Breast epithelium (tissue), 4 donors: ENCODE data around the gene DUSP28. TPM values are rescaled to one million over a fixed set of nuclear protein-coding genes. Genes with fewer than 3 reads are reported as not detected.

Experiments
- DNase-seq, 2 donors: peaks; one replicate each; pipeline ENCODE4 v3.0.0-alpha.2; 2019; ENCODE audit warnings: low spot score in 2 of 2
- H3K27ac ChIP-seq, 2 donors: fragments of 200-600 bp; sonication (generic) in 1 of 2; one replicate each; pipeline ENCODE4 v1.5.1; 2016 to 2019; ENCODE audit warnings: mild to moderate bottlenecking in 1 of 2
- H3K27me3 ChIP-seq, 2 donors: fragments of 200-600 bp; sonication (generic) in 1 of 2; one replicate each; pipeline versions ENCODE4 v1.5.1 to v1.6.0; 2017 to 2019; ENCODE audit warnings: control low read depth in 1 of 2, mild to moderate bottlenecking in 1 of 2
- H3K36me3 ChIP-seq: fragments of 200-600 bp; one replicate; pipeline ENCODE4 v1.5.1; 2019
- H3K4me1 ChIP-seq, 2 donors: fragments of 200-600 bp; sonication (generic); one replicate each; pipeline ENCODE4 v1.5.1; 2016 to 2019; ENCODE audit warnings: control low read depth in 1 of 2
- H3K4me3 ChIP-seq, 3 donors: fragments of 200-600 bp; sonication (generic); 1 replicate in 2 of 3; 2 replicates in 1 of 3; pipeline ENCODE4 v1.5.1; 2016 to 2019; ENCODE audit warnings: mild to moderate bottlenecking in 3 of 3, moderate library complexity in 2 of 3
- H3K9me3 ChIP-seq, 2 donors: fragments of 200-600 bp; sonication (generic) in 1 of 2; one replicate each; pipeline ENCODE4 v1.5.1; 2016 to 2019; ENCODE audit warnings: control low read depth in 1 of 2
- CTCF ChIP-seq, 3 donors: fragments of 450-650 bp; IDR thresholded peaks; one replicate each; pipeline ENCODE4 v1.5.1; 2016 to 2017; ENCODE audit warnings: antibody characterized with exemption in 3 of 3, mild to moderate bottlenecking in 3 of 3, moderate library complexity in 3 of 3
- POLR2A ChIP-seq: fragments of 450-650 bp; IDR thresholded peaks from one replicate; pipeline ENCODE4 v1.6.1; 2016; ENCODE audit warnings: antibody characterized with exemption, mild to moderate bottlenecking, moderate library complexity
- POLR2AphosphoS5 ChIP-seq, 3 donors: sonication (generic); formaldehyde crosslinking; IDR thresholded peaks; one replicate each; pipeline ENCODE4 v1.6.1; 2017; ENCODE audit warnings: antibody characterized with exemption in 3 of 3
- intact Hi-C: fragments of 100-400 bp; cut with DNase I; formaldehyde crosslinking; loops from one replicate; pipeline ENCODE4 v1.15.1; 2023; ENCODE audit warnings: low total_unique reads
- total RNA-seq, 3 donors: library from RNA; depleted of rRNA; stranded (reverse); fragments of >200 nt; gene quantifications; one replicate each; pipeline ENCODE4 v1.1.0, GENCODE V29; 2016

Gene DUSP28
- total RNA-seq, 3 donors from 2014 or later, result 5.9 to 8.8 (median 6.9) TPM

- Histone ChIP-seq H3K4me1 (peaks cover 0 to 6% of the 10 kb centered on the region in 2 donors), H3K4me3 (no peak overlapping the region), H3K27ac (no peak overlapping the region), H3K9me3 (no peaks in the 10 kb centered on the region), H3K27me3 (no peaks in the 10 kb centered on the region), H3K36me3 (no peaks in the 10 kb centered on the region)
- intact Hi-C loops, result no loop called here
- DNase-seq, result peak in 1 of 2 donors; percentile 31
- TF ChIP-seq POLR2AphosphoS5 (IDR thresholded peaks at IDR 0.05) (no peak), POLR2A (no peak), CTCF (IDR thresholded peaks at IDR 0.05) (no peak)
These were observed 33.7 kb downstream of the DUSP28 start for GRCh38 chr2:240593703-240594451.

- Histone ChIP-seq H3K27me3 (no peaks in the 10 kb centered on the region), H3K27ac (no peak overlapping the region), H3K9me3 (no peaks in the 10 kb centered on the region), H3K4me3 (no peak overlapping the region), H3K36me3 (no peaks in the 10 kb centered on the region), H3K4me1 (peaks cover 0 to 6% of the 10 kb centered on the region in 2 donors)
- TF ChIP-seq POLR2AphosphoS5 (IDR thresholded peaks at IDR 0.05) (no peak), POLR2A (no peak), CTCF (IDR thresholded peaks at IDR 0.05) (no peak)
- intact Hi-C loops, result no loop called here
- DNase-seq, result no peak
These were observed 34.6 kb downstream of the DUSP28 start for GRCh38 chr2:240594511-240595380.

- H3K4me1 ChIP-seq, result peaks cover 0 to 6% of the 10 kb centered on the region in 2 donors
- no peaks in the 10 kb centered on the region for H3K27me3 ChIP-seq
- no peaks in the 10 kb centered on the region for H3K36me3 ChIP-seq
- intact Hi-C loops, result no loop called here
- H3K4me3 ChIP-seq, result no peak overlapping the region
- H3K27ac ChIP-seq, result no peak overlapping the region
- TF ChIP-seq POLR2A (no peak), POLR2AphosphoS5 (IDR thresholded peaks at IDR 0.05) (no peak), CTCF (IDR thresholded peaks at IDR 0.05) (no peak)
- peak in 1 of 2 donors; percentile 27 for DNase-seq
- H3K9me3 ChIP-seq, result no peaks in the 10 kb centered on the region
These were observed 35.4 kb downstream of the DUSP28 start for GRCh38 chr2:240595381-240596079.

- no peak overlapping the region for H3K27ac ChIP-seq
- no peak overlapping the region for H3K4me3 ChIP-seq
- no peaks in the 10 kb centered on the region for H3K36me3 ChIP-seq
- no peak for DNase-seq
- TF ChIP-seq POLR2A, result no peak
- no peak for TF ChIP-seq POLR2AphosphoS5 (IDR thresholded peaks at IDR 0.05)
- TF ChIP-seq CTCF (IDR thresholded peaks at IDR 0.05), result no peak
- intact Hi-C loops, result no loop called here
- no peaks in the 10 kb centered on the region for H3K27me3 ChIP-seq
- H3K4me1 ChIP-seq, result peaks cover 0 to 6% of the 10 kb centered on the region in 2 donors
- H3K9me3 ChIP-seq, result no peaks in the 10 kb centered on the region
These were observed 35.9 kb downstream of the DUSP28 start for GRCh38 chr2:240596080-240596460.
